Lung (tissue), 12 donors: ENCODE measurements around the gene ZNF813. TPM values are rescaled to one million over a fixed set of nuclear protein-coding genes. Genes with fewer than 3 reads are reported as not detected.
"Not testable (repeated sequence)": the region's sequence is repeated elsewhere in the genome, so short reads cannot be mapped to it uniquely, and the experiment has no call there.

Source experiments
- ATAC-seq: fragments of 200-7000 bp; cut with Tn5 transposase; one replicate; pipeline ENCODE4 v1.9.1; 2020; ENCODE audit warnings: moderate number of reproducible peaks; ENCODE audit not compliant: insufficient read depth, low FRiP score
- DNase-seq, 3 donors: peaks; one replicate each; pipeline ENCODE4 v3.0.0-alpha.2; 2013 to 2017
- H3K27ac ChIP-seq, 2 donors: one replicate each; pipeline ENCODE4 v1.5.1; 2013; ENCODE audit warnings: mild to moderate bottlenecking in 2 of 2, moderate library complexity in 2 of 2, control low read depth in 1 of 2, inconsistent platforms in 1 of 2, low read depth in 1 of 2, low read length in 1 of 2
- H3K27me3 ChIP-seq, 3 donors: one replicate each; pipeline ENCODE4 v1.5.1; 2013; ENCODE audit warnings: low read length in 2 of 3; ENCODE audit not compliant: control insufficient read depth in 3 of 3, insufficient read depth in 3 of 3
- H3K36me3 ChIP-seq, 4 donors: one replicate each; pipeline ENCODE4 v1.5.1; 2013; ENCODE audit warnings: low read length in 4 of 4, mild to moderate bottlenecking in 1 of 4, moderate library complexity in 1 of 4; ENCODE audit not compliant: control insufficient read depth in 4 of 4, insufficient read depth in 4 of 4
- H3K4me1 ChIP-seq, 5 donors: one replicate each; pipeline ENCODE4 v1.5.1; 2013; ENCODE audit warnings: low read length in 5 of 5, mild to moderate bottlenecking in 2 of 5, moderate library complexity in 1 of 5; ENCODE audit not compliant: control insufficient read depth in 5 of 5, insufficient read depth in 5 of 5
- H3K4me3 ChIP-seq: one replicate; pipeline ENCODE4 v1.5.1; 2013; ENCODE audit warnings: mild to moderate bottlenecking, control low read depth, moderate library complexity
- H3K9ac ChIP-seq, 2 donors: one replicate each; pipeline ENCODE4 v1.5.1; 2013; ENCODE audit warnings: low read length in 2 of 2, control low read depth in 1 of 2; ENCODE audit not compliant: insufficient read depth in 1 of 2
- H3K9me3 ChIP-seq, 4 donors: one replicate each; pipeline ENCODE4 v1.5.1; 2013; ENCODE audit warnings: low read length in 3 of 4, mild to moderate bottlenecking in 1 of 4, moderate library complexity in 1 of 4; ENCODE audit not compliant: control insufficient read depth in 4 of 4, insufficient read depth in 3 of 4
- CTCF ChIP-seq: IDR thresholded peaks from 2 replicates; pipeline ENCODE4 v1.5.1; 2012; ENCODE audit warnings: mild to moderate bottlenecking; ENCODE audit errors: control extremely low read depth, extremely low read depth
- WGBS, 2 donors: extraction: QIAGEN DNeasy Blood & Tissue Kit; methylation state at CpG; one replicate each; pipeline ENCODE4 v1.1.7; 2013; 5-methylcytosine and 5-hydroxymethylcytosine counted together
- polyA plus RNA-seq, 2 donors: library from polyadenylated mRNA; stranded (reverse); fragments of 200-250 nt; gene quantifications; one replicate each; pipeline ENCODE4 v1.2.1, GENCODE V29; 2013
- total RNA-seq, 2 donors: library from RNA; depleted of rRNA in 1 of 2; stranded (reverse); fragments of >200 nt in 1 of 2; gene quantifications; one replicate each; pipeline ENCODE4 v1.2.1, GENCODE V29; 2014 to 2021
- donor health status: control.
- donor health status: control.
- donor health status: Bipolar disorder and iron deficiency.
- donor health status: healthy.
- donor health status: DM: yes; HTN: yes; CAD: no.

The ZNF813 gene
- total and polyA plus RNA-seq, 4 donors: 1.2 to 5.3 (median 2.0) TPM

DNA sequence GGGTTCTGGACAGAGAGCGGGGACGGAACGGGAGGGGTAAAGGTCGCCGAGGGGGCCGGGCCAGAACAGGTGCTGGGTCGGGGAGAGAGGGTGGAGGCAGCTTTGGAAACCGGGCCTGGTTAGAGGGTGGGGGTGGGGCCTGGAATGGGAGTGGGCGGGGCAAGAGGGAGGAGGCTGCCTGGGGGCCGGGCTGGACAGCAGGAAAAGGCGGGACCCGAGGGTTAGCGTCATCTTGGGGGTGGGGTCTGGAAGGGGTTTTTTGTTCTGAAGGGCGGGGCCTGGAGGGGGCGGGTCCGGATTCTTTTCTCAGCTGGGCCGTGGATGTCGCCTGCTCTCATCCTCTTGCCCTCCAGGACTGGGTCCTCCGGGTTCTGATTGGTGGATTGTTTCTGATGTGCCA is 4.3 kb upstream of the ZNF813 start:
- Histone ChIP-seq H3K4me1 (peaks cover 0 to 5% (median 0%) of the 10 kb centered on the region in 5 donors), H3K9ac (no peak overlapping the region), H3K27me3 (no peaks in the 10 kb centered on the region), H3K9me3 (peaks cover 0 to 11% (median 0%) of the 10 kb centered on the region in 4 donors), H3K27ac (no peak overlapping the region), H3K36me3 (peaks cover 0 to 2% (median 0%) of the 10 kb centered on the region in 4 donors), H3K4me3 (no peak overlapping the region)
- DNase-seq: peak; percentile 26 to 42 (median 33)
- ATAC-seq: no peak
- no peak for TF ChIP-seq CTCF
- 16 to 21% methylated on average over 18 to 19 of the region's 19 CpGs for WGBS, 2 donors

DNA sequence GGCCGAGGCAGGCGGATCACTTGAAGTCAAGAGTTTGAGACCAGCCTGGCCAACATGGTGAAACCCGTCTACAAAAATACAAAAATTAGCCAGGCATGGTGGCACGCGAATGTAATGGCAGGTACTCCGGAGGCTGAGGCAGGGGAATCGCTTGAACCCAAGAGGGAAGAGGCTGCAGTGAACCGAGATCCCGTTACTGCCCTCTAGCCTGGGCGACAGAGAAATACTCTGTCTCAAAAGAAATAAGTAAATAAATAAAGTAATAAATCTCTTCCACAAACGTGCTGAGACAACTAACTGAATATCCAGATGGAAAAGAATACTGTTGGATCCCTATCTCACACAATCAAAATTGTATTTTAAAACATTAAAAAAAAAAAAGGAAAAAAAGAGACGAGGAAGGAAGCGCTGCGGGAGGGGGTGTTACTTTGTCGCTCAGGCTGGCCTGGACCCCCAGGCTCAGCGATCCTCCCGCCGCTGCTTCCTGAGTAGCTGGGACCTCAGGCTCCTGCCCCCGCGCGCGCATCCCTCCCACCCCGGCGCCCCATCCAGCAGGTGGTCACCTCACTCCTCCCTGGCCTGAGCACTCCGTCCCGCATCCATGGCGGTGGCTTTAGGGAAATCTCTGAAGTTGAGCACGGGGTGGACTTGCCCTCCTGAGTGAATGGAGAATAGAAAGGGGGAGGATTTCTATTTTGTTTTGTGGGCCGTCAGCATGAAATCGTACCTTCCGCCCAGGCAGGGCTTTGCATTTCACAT is 628 bp upstream of the ZNF813 start:
- H3K4me1 ChIP-seq: peaks cover 0 to 8% (median 0%) of the 10 kb centered on the region in 5 donors
- H3K27me3 ChIP-seq: no peaks in the 10 kb centered on the region
- DNase-seq (peak in 2 of 3 donors; percentile 13 to 16), ATAC-seq (peak; percentile 5)
- H3K9me3 ChIP-seq: peaks cover 0 to 7% (median 0%) of the 10 kb centered on the region in 4 donors
- peak overlapping the region; percentile 48 for H3K4me3 ChIP-seq
- no peaks in the 10 kb centered on the region for H3K36me3 ChIP-seq
- H3K9ac ChIP-seq: no peak overlapping the region
- H3K27ac ChIP-seq: peak overlapping the region in 1 of 2 donors; percentile 40
- no peak for TF ChIP-seq CTCF
- WGBS, 2 donors: 9 to 10% methylated on average over 31 of the region's 31 CpGs

DNA sequence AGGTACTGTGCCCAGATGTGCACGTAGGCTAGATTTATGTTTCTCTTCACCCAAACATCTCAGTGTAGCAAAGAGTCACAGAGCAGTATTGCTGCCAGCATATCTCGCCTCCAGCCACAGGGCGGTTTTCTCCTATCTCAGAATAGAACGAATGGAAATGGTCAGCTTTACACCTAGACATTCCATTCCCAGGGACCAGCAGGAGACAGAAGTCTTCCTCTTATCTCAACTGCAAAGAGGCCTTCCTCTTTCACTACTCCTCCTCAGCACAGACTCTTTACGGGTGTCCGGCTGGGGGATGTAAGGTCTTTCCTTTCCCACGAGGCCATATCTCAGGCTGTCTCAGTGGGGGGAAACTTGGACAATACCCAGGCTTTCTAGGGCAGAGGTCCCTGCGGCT is 1.1 kb downstream of the ZNF813 start:
- H3K9ac ChIP-seq, H3K27ac ChIP-seq, DNase-seq, H3K4me1 ChIP-seq, H3K9me3 ChIP-seq, ATAC-seq, H3K4me3 ChIP-seq, H3K27me3 ChIP-seq, H3K36me3 ChIP-seq: not testable (repeated sequence)
- 30 to 39% methylated on average over 8 of the region's 8 CpGs for WGBS, 2 donors

GRCh38 chr19:53471916-53472315 is 4.4 kb downstream of the ZNF813 start:
- Histone ChIP-seq H3K9ac (no peak overlapping the region), H3K27ac (no peak overlapping the region), H3K9me3 (peaks cover 0 to 14% (median 0%) of the 10 kb centered on the region in 4 donors), H3K36me3 (peaks cover 0 to 2% (median 0%) of the 10 kb centered on the region in 4 donors), H3K4me1 (peaks cover 0 to 8% (median 0%) of the 10 kb centered on the region in 5 donors), H3K4me3 (no peak overlapping the region), H3K27me3 (no peaks in the 10 kb centered on the region)
- TF ChIP-seq CTCF: no peak
- 94 to 96% methylated on average over 7 of the region's 7 CpGs for WGBS, 2 donors
- DNase-seq: no peak
- ATAC-seq: no peak

DNA sequence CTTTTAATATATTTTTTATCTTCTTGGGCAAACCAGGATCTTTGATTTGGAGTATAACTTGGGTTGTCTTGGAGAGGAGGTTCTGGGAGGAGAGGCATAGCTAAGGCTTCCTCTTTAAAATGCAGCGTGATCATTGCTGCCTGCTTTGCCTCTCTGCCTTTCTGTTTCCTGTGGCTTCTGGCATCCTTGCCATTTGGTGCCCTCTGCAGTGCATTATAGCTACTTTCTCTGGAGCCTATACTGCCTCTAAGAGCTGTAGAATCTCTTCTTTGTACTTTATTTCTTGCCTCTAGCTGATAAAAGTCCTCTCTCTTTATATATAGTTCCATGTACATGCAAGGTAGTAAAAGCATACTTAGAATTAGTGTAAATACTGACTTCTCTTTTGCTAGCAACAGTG is 7.3 kb downstream of the ZNF813 start:
- H3K4me1 ChIP-seq, H3K4me3 ChIP-seq, ATAC-seq, H3K27me3 ChIP-seq, DNase-seq, H3K9ac ChIP-seq, H3K27ac ChIP-seq: not testable (repeated sequence)
- WGBS, 2 donors: 38 to 50% methylated on average over 1 of the region's 1 CpG
- Histone ChIP-seq H3K36me3 (peaks cover 5 to 17% (median 8%) of the 10 kb centered on the region in 4 donors), H3K9me3 (peaks cover 0 to 31% (median 2%) of the 10 kb centered on the region in 4 donors)

- not testable (repeated sequence) for DNase-seq, H3K9ac ChIP-seq, H3K4me1 ChIP-seq, ATAC-seq, H3K27me3 ChIP-seq, H3K4me3 ChIP-seq, H3K27ac ChIP-seq
- 85 to 90% methylated on average over 6 of the region's 6 CpGs for WGBS, 2 donors
- peaks cover 0 to 34% (median 2%) of the 10 kb centered on the region in 4 donors for H3K9me3 ChIP-seq
- peaks cover 5 to 17% (median 8%) of the 10 kb centered on the region in 4 donors for H3K36me3 ChIP-seq
Observed at GRCh38 chr19:53475470-53475869, 7.9 kb downstream of the ZNF813 start.
